Adrenal gland (tissue), 12 donors: Measurements from ENCODE around the gene ARHGEF17. TPM values are rescaled to one million over a fixed set of nuclear protein-coding genes. Genes with fewer than 3 reads are reported as not detected.

ENCODE experiments used
- DNase-seq, 7 donors: peaks; one replicate each; pipeline ENCODE4 v3.0.0-alpha.2; 2019 to 2020
- H3K27ac ChIP-seq, 5 donors: fragments of 200-600 bp; sonication (generic) in 4 of 5; 1 replicate in 3 of 5; 2 replicates in 2 of 5; pipeline versions ENCODE4 v1.5.1 to v1.8.0; 2016 to 2020; ENCODE audit warnings: mild to moderate bottlenecking in 1 of 5
- H3K27me3 ChIP-seq: fragments of 200-600 bp; 2 replicates; pipeline ENCODE4 v1.8.0; 2021
- H3K36me3 ChIP-seq, 2 donors: fragments of 200-600 bp; replicated peaks in 1 of 2; 1 replicate in 1 of 2; 2 replicates in 1 of 2; pipeline versions ENCODE4 v1.5.1 to v1.8.0; 2018 to 2022
- H3K4me1 ChIP-seq, 2 donors: fragments of 200-600 bp; replicated peaks in 1 of 2; 1 replicate in 1 of 2; 2 replicates in 1 of 2; pipeline versions ENCODE4 v1.5.1 to v1.8.0; 2018 to 2021
- H3K4me3 ChIP-seq, 4 donors: fragments of 200-600 bp; sonication (generic) in 3 of 4; one replicate each; pipeline ENCODE4 v1.5.1; 2016 to 2018
- H3K9me3 ChIP-seq, 3 donors: fragments of 200-600 bp; sonication (generic) in 1 of 3; replicated peaks in 1 of 3; 1 replicate in 2 of 3; 2 replicates in 1 of 3; pipeline versions ENCODE4 v1.5.1 to v1.8.0; 2016 to 2021
- CTCF ChIP-seq, 6 experiments: fragments of 450-650 bp in 4 of 6; fragments of 200-600 bp in 2 of 6; sonication (generic) in 1 of 6; IDR thresholded peaks; 1 replicate in 5 of 6; 2 replicates in 1 of 6; pipeline versions ENCODE4 v1.5.1 to v1.8.0; 2016 to 2021; ENCODE audit warnings: antibody characterized with exemption in 6 of 6, mild to moderate bottlenecking in 2 of 6, moderate library complexity in 1 of 6
- POLR2A ChIP-seq, 2 donors: fragments of 450-650 bp; IDR thresholded peaks; one replicate each; pipeline ENCODE4 v1.6.1; 2017; ENCODE audit warnings: antibody characterized with exemption in 2 of 2, mild to moderate bottlenecking in 2 of 2, moderate library complexity in 1 of 2
- WGBS, 4 donors: extraction: QIAGEN DNeasy Blood & Tissue Kit in 2 of 4; methylation state at CpG; one replicate each; pipeline versions ENCODE4 v1.1.5 to v1.1.7; 2013 to 2017; 5-methylcytosine and 5-hydroxymethylcytosine counted together
- intact Hi-C, 2 donors: fragments of 100-400 bp; cut with DNase I; formaldehyde crosslinking; loops; one replicate each; pipeline versions ENCODE4 v1.14.1 to v1.15.0; 2022 to 2023
- polyA plus RNA-seq, 3 donors: library from polyadenylated mRNA; stranded (reverse); fragments of 200-250 nt in 2 of 3; fragments of 350-450 nt in 1 of 3; fragmentation: Illumina TruSeq in 1 of 3; extraction: RNeasy Lipid Tissue Mini Kit (QIAGEN cat#74804) in 1 of 3; gene quantifications; one replicate each; pipeline ENCODE4 v1.2.3, GENCODE V29; 2013 to 2014
- total RNA-seq, 9 donors: library from RNA; depleted of rRNA in 4 of 9; stranded (reverse); fragments of >200 nt in 4 of 9; fragments of 120-200 nt in 1 of 9; fragmentation: NEBNext Ultra II Directional in 1 of 9; extraction: Animal tissue kit (Norgen Biotek cat#: 25700) in 1 of 9; gene quantifications; one replicate each; pipeline versions ENCODE4 v1.1.0 to v1.2.4, GENCODE V29; 2013 to 2023
- donor health status: healthy with polysubstance abuse.
- donor health status: Bipolar disorder and iron deficiency.
- donor health status: DM: yes; HTN: yes; CAD: no.
- donor health status: DM: no; HTN: no; CAD: no.
- donor health status: DM: no; HTN: no; CAD: no.
- donor health status: DM: yes; HTN: yes; CAD: no.

The ARHGEF17 gene
- total and polyA plus RNA-seq, 12 donors, result 8.1 to 48.2 (median 20.4) TPM

- no peak for TF ChIP-seq POLR2A (IDR thresholded peaks at IDR 0.05)
- TF ChIP-seq CTCF (IDR thresholded peaks at IDR 0.05), result no peak
- H3K27ac ChIP-seq, result peak overlapping the region in 4 of 5 donors; percentile 18 to 90 (median 46)
- no peaks in the 10 kb centered on the region for H3K27me3 ChIP-seq
- intact Hi-C loops, result no loop called here
- DNase-seq, result peak in 5 of 7 donors; percentile 29 to 74 (median 47)
- 47 to 57% (median 50%) methylated on average over 4 to 10 of the region's 10 CpGs for WGBS, 4 donors
- no peaks in the 10 kb centered on the region for H3K36me3 ChIP-seq
- no peaks in the 10 kb centered on the region for H3K9me3 ChIP-seq
- H3K4me3 ChIP-seq, result no peak overlapping the region
- H3K4me1 ChIP-seq, result peaks cover 6 to 39% of the 10 kb centered on the region in 2 donors
Measured at GRCh38 chr11:73321604-73322381, 13.7 kb downstream of the ARHGEF17 start.

- Histone ChIP-seq H3K27me3 (no peaks in the 10 kb centered on the region), H3K36me3 (no peaks in the 10 kb centered on the region), H3K4me1 (peaks cover 6 to 39% of the 10 kb centered on the region in 2 donors), H3K4me3 (no peak overlapping the region), H3K9me3 (no peaks in the 10 kb centered on the region), H3K27ac (peak overlapping the region in 4 of 5 donors; percentile 19 to 90 (median 64))
- WGBS, 4 donors, result 60 to 70% (median 64%) methylated on average over 6 to 7 of the region's 7 CpGs
- no peak for TF ChIP-seq CTCF (IDR thresholded peaks at IDR 0.05)
- no peak for TF ChIP-seq POLR2A (IDR thresholded peaks at IDR 0.05)
- intact Hi-C loops, result no loop called here
- no peak for DNase-seq
Measured at GRCh38 chr11:73322382-73323306, 14.6 kb downstream of the ARHGEF17 start.

GRCh38 chr11:73323464-73323863 is 15.4 kb downstream of the ARHGEF17 start:
- 19 to 40% (median 27%) methylated on average over 3 to 14 of the region's 14 CpGs for WGBS, 4 donors
- TF ChIP-seq POLR2A (IDR thresholded peaks at IDR 0.05) (no peak), CTCF (IDR thresholded peaks at IDR 0.05) (no peak)
- Histone ChIP-seq H3K4me1 (peaks cover 6 to 39% of the 10 kb centered on the region in 2 donors), H3K4me3 (no peak overlapping the region), H3K27me3 (no peaks in the 10 kb centered on the region), H3K27ac (peak overlapping the region in 4 of 5 donors; percentile 19 to 90 (median 73)), H3K9me3 (no peaks in the 10 kb centered on the region), H3K36me3 (no peaks in the 10 kb centered on the region)
- DNase-seq, result peak; percentile 48 to 81 (median 73)
- intact Hi-C loops, result no loop called here

GRCh38 chr11:73324116-73324515 is 16.0 kb downstream of the ARHGEF17 start:
- DNase-seq, result no peak
- Histone ChIP-seq H3K4me1 (peaks cover 6 to 39% of the 10 kb centered on the region in 2 donors), H3K9me3 (no peaks in the 10 kb centered on the region), H3K4me3 (no peak overlapping the region), H3K36me3 (no peaks in the 10 kb centered on the region), H3K27ac (peak overlapping the region in 4 of 5 donors; percentile 15 to 90 (median 73)), H3K27me3 (no peaks in the 10 kb centered on the region)
- WGBS, 4 donors, result 55 to 94% (median 72%) methylated on average over 5 to 9 of the region's 9 CpGs
- no peak for TF ChIP-seq CTCF (IDR thresholded peaks at IDR 0.05)
- no peak for TF ChIP-seq POLR2A (IDR thresholded peaks at IDR 0.05)
- intact Hi-C loops, result no loop called here
